Gastrocnemius medialis (tissue), 4 donors: ENCODE results near the gene NHLRC4. TPM values are rescaled to one million over a fixed set of nuclear protein-coding genes. Genes with fewer than 3 reads are reported as not detected.

Experiments
- ATAC-seq, 2 donors: fragments of 150-250 bp; one replicate each; pipeline ENCODE4 v1.9.1; 2016
- DNase-seq, 2 donors: peaks; one replicate each; pipeline ENCODE4 v3.0.0-alpha.2; 2019
- H3K27ac ChIP-seq, 4 donors: fragments of 200-600 bp; sonication (generic); 1 replicate in 1 of 4; 2 replicates in 3 of 4; pipeline ENCODE4 v1.5.1; 2016 to 2018; ENCODE audit warnings: mild to moderate bottlenecking in 2 of 4, moderate library complexity in 1 of 4
- H3K27me3 ChIP-seq, 3 donors: fragments of 200-600 bp; sonication (generic) in 2 of 3; 1 replicate in 1 of 3; 2 replicates in 2 of 3; pipeline versions ENCODE4 v1.5.1 to v1.6.0; 2016 to 2019; ENCODE audit warnings: mild to moderate bottlenecking in 1 of 3, moderate library complexity in 1 of 3
- H3K36me3 ChIP-seq, 2 donors: fragments of 200-600 bp; sonication (generic) in 1 of 2; one replicate each; pipeline ENCODE4 v1.5.1; 2017 to 2018
- H3K4me1 ChIP-seq, 2 donors: fragments of 200-600 bp; sonication (generic) in 1 of 2; one replicate each; pipeline ENCODE4 v1.5.1; 2016 to 2017; ENCODE audit warnings: mild to moderate bottlenecking in 2 of 2
- H3K4me3 ChIP-seq, 4 donors: fragments of 200-600 bp; sonication (generic) in 3 of 4; 1 replicate in 1 of 4; 2 replicates in 3 of 4; pipeline ENCODE4 v1.5.1; 2016 to 2019; ENCODE audit warnings: mild to moderate bottlenecking in 2 of 4
- H3K9me3 ChIP-seq, 3 donors: fragments of 200-600 bp; sonication (generic) in 2 of 3; 1 replicate in 1 of 3; 2 replicates in 2 of 3; pipeline ENCODE4 v1.5.1; 2016 to 2019
- CTCF ChIP-seq, 5 experiments: fragments of 450-650 bp in 3 of 5; fragments of 200-600 bp in 2 of 5; sonication (generic) in 2 of 5; IDR thresholded peaks in 4 of 5; conservative IDR thresholded peaks in 1 of 5; 1 replicate in 4 of 5; 2 replicates in 1 of 5; pipeline ENCODE4 v1.5.1; 2016 to 2019; ENCODE audit warnings: antibody characterized with exemption in 5 of 5, mild to moderate bottlenecking in 3 of 5, moderate library complexity in 3 of 5
- POLR2A ChIP-seq, 2 donors: fragments of 450-650 bp; IDR thresholded peaks; one replicate each; pipeline ENCODE4 v1.6.1; 2017; ENCODE audit warnings: antibody characterized with exemption in 2 of 2, mild to moderate bottlenecking in 2 of 2, moderate library complexity in 2 of 2
- in situ Hi-C, 4 donors: fragments of 200-750 bp; cut with MboI; loops; one replicate each; pipeline versions ENCODE4 v1.15.0 to v1.8.0; 2017; ENCODE audit warnings: low sequenced_read_pairs in 4 of 4
- intact Hi-C: fragments of 100-400 bp; cut with DNase I; formaldehyde crosslinking; loops from one replicate; pipeline ENCODE4 v1.15.1; 2023; ENCODE audit warnings: low total_unique reads
- total RNA-seq, 4 donors: library from RNA; depleted of rRNA; stranded (reverse); fragments of >200 nt; gene quantifications; one replicate each; pipeline versions ENCODE4 v1.1.0 to v1.2.3, GENCODE V29; 2016

The NHLRC4 gene
- total RNA-seq, 4 donors from 2014 or later: 0.42 to 0.56 (median 0.48) TPM

GRCh38 chr16:609984-610383 is 43.2 kb downstream of the NHLRC4 start:
- no peak for DNase-seq
- Histone ChIP-seq H3K27ac (peak overlapping the region in 2 of 4 donors; percentile 10 to 41), H3K4me3 (no peak overlapping the region), H3K9me3 (no peaks in the 10 kb centered on the region), H3K4me1 (peaks cover 11 to 17% of the 10 kb centered on the region in 2 donors), H3K27me3 (no peaks in the 10 kb centered on the region), H3K36me3 (no peaks in the 10 kb centered on the region)
- intact Hi-C loops (loop anchor here (2.0 kb wide), 1 partner anchor 31 kb away; no protein-coding TSS in a partner anchor), in situ Hi-C loops (no loop called here)
- peak in 1 of 2 donors; percentile 31 for ATAC-seq
- TF ChIP-seq POLR2A (IDR thresholded peaks at IDR 0.05): no peak
- no peak for TF ChIP-seq CTCF (IDR thresholded peaks at IDR 0.05 in 4 of 5, conservative IDR thresholded peaks at IDR 0.05 in 1 of 5)

- TF ChIP-seq POLR2A (IDR thresholded peaks at IDR 0.05) (no peak), CTCF (IDR thresholded peaks at IDR 0.05 in 4 of 5, conservative IDR thresholded peaks at IDR 0.05 in 1 of 5) (peak; percentile 67 to 89 (median 80))
- Histone ChIP-seq H3K9me3 (no peaks in the 10 kb centered on the region), H3K36me3 (no peaks in the 10 kb centered on the region), H3K27me3 (no peaks in the 10 kb centered on the region), H3K4me1 (peaks cover 11 to 13% of the 10 kb centered on the region in 2 donors), H3K27ac (peak overlapping the region in 2 of 4 donors; percentile 28 to 41), H3K4me3 (no peak overlapping the region)
- intact Hi-C loops (loop anchor here (2.0 kb wide), 1 partner anchor 32 kb away; no protein-coding TSS in a partner anchor), in situ Hi-C loops (no loop called here)
- ATAC-seq (peak; percentile 73 to 94), DNase-seq (peak in 1 of 2 donors; percentile 65)
These were observed 43.9 kb downstream of the NHLRC4 start for GRCh38 chr16:610513-611381.

- ATAC-seq (no peak), DNase-seq (no peak)
- Histone ChIP-seq H3K4me3 (no peak overlapping the region), H3K27ac (no peak overlapping the region), H3K36me3 (no peaks in the 10 kb centered on the region), H3K4me1 (peaks cover under 1 to 6% of the 10 kb centered on the region in 2 donors), H3K9me3 (no peaks in the 10 kb centered on the region), H3K27me3 (no peaks in the 10 kb centered on the region)
- in situ Hi-C loops (no loop called here), intact Hi-C loops (no loop called here)
- TF ChIP-seq POLR2A (IDR thresholded peaks at IDR 0.05) (no peak), CTCF (IDR thresholded peaks at IDR 0.05 in 4 of 5, conservative IDR thresholded peaks at IDR 0.05 in 1 of 5) (no peak)
These were observed 48.3 kb downstream of the NHLRC4 start for GRCh38 chr16:615122-615521.

GRCh38 chr16:616733-617586 is 50.2 kb downstream of the NHLRC4 start:
- Histone ChIP-seq H3K27ac (no peak overlapping the region), H3K36me3 (no peaks in the 10 kb centered on the region), H3K9me3 (no peaks in the 10 kb centered on the region), H3K4me3 (no peak overlapping the region), H3K4me1 (no peaks in the 10 kb centered on the region), H3K27me3 (no peaks in the 10 kb centered on the region)
- no peak for DNase-seq
- in situ Hi-C loops (no loop called here), intact Hi-C loops (no loop called here)
- ATAC-seq: no peak
- TF ChIP-seq CTCF (IDR thresholded peaks at IDR 0.05 in 4 of 5, conservative IDR thresholded peaks at IDR 0.05 in 1 of 5) (no peak), POLR2A (IDR thresholded peaks at IDR 0.05) (no peak)
